ENCODE measurements around the gene ZNF22. TPM values are rescaled to one million over a fixed set of nuclear protein-coding genes. Genes with fewer than 3 reads are reported as not detected.

The ZNF22 gene
- total RNA-seq, 6 experiments from 2014 or later: 10.3 to 25.2 (median 12.2) TPM

GRCh38 chr10:45050551-45051235 lies 50.0 kb downstream of the ZNF22 start:
- intact Hi-C loops (cut with DNase I): no loop called here
- TF ChIP-seq, protein P1, sequence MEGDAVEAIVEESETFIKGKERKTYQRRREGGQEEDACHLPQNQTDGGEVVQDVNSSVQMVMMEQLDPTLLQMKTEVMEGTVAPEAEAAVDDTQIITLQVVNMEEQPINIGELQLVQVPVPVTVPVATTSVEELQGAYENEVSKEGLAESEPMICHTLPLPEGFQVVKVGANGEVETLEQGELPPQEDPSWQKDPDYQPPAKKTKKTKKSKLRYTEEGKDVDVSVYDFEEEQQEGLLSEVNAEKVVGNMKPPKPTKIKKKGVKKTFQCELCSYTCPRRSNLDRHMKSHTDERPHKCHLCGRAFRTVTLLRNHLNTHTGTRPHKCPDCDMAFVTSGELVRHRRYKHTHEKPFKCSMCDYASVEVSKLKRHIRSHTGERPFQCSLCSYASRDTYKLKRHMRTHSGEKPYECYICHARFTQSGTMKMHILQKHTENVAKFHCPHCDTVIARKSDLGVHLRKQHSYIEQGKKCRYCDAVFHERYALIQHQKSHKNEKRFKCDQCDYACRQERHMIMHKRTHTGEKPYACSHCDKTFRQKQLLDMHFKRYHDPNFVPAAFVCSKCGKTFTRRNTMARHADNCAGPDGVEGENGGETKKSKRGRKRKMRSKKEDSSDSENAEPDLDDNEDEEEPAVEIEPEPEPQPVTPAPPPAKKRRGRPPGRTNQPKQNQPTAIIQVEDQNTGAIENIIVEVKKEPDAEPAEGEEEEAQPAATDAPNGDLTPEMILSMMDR (IDR thresholded peaks at IDR 0.05): no peak
- WGBS (ENCODE audit: insufficient coverage, low coverage, low lambda C conversion rate, missing lambda C conversion rate): 75% methylated on average over 3 of the region's 4 CpGs

GRCh38 chr10:45052700-45053099 lies 52.0 kb downstream of the ZNF22 start:
- H3K4me3 ChIP-seq: no peak overlapping the region
- H3K36me3 ChIP-seq: no peaks in the 10 kb centered on the region
- intact Hi-C loops (cut with DNase I): no loop called here
- no peak for DNase-seq
- ATAC-seq: no peak
- no peaks in the 10 kb centered on the region for H3K4me1 ChIP-seq
- H3K9me3 ChIP-seq: no peaks in the 10 kb centered on the region
- TF ChIP-seq, protein P1 (IDR thresholded peaks at IDR 0.05): no peak
- TF ChIP-seq POLR2A (IDR thresholded peaks at IDR 0.05): no peak
- H3K27me3 ChIP-seq: no peaks in the 10 kb centered on the region
- 50% methylated on average over 1 of the region's 1 CpG for WGBS (ENCODE audit: insufficient coverage, low coverage, low lambda C conversion rate, missing lambda C conversion rate)
- H3K27ac ChIP-seq: no peak overlapping the region

More at GRCh38 chr10:45050551-45051235, 50.0 kb downstream of the ZNF22 start:
- Histone ChIP-seq H3K9me3 (no peaks in the 10 kb centered on the region), H3K27ac (no peak overlapping the region), H3K4me3 (no peak overlapping the region), H3K27me3 (no peaks in the 10 kb centered on the region), H3K4me1 (no peaks in the 10 kb centered on the region), H3K36me3 (no peaks in the 10 kb centered on the region)
- DNase-seq (no peak), ATAC-seq (no peak)

DNA sequence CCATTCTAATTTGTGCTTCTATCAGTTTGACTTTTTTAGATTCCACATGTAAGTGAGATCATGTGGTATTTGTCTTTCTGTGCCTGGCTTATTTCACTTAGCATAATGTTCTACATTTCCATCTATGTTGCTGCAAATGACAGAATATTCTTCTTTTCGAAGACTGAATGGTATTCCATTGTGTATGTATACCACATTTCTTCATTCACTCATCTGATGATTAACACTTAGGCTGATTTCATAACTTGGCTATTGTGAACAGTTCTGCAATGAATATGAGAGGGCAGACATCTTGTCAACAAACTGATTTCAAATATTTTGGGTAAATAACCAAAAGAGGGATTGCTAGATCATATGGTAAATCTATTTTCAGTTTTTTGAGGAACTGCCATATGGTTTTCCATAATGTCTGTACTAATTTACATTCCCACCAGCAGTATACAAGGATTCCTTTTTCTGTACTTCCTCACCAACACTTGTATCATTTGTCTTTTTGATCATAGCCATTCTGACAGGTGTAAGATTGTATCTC lies 52.9 kb downstream of the ZNF22 start:
- Histone ChIP-seq H3K27me3 (no peaks in the 10 kb centered on the region), H3K9me3 (no peaks in the 10 kb centered on the region), H3K27ac (no peak overlapping the region), H3K36me3 (no peaks in the 10 kb centered on the region), H3K4me3 (no peak overlapping the region), H3K4me1 (no peaks in the 10 kb centered on the region)
- TF ChIP-seq POLR2A (IDR thresholded peaks at IDR 0.05): no peak
- TF ChIP-seq, protein P1 (IDR thresholded peaks at IDR 0.05): no peak
- ATAC-seq (no peak), DNase-seq (no peak)
- WGBS (ENCODE audit: insufficient coverage, low coverage, low lambda C conversion rate, missing lambda C conversion rate): 75% methylated on average over 1 of the region's 1 CpG
- intact Hi-C loops (cut with DNase I): no loop called here

Other genes with a start within 250 kb of the ZNF22 start
- not detected for gene TMEM72, start 89.6 kb upstream of the ZNF22 start, total RNA-seq
- gene RASSF4, start 41.1 kb upstream of the ZNF22 start, total RNA-seq: 10 to 100 TPM; 13.6 to 28.5 (median 19.6) TPM
- 10 to 100 TPM in 5 of 6 experiments, 1 to 10 TPM in 1; 5.3 to 94.6 (median 71.5) TPM for gene DEPP1, start 22.1 kb upstream of the ZNF22 start, total RNA-seq